GM21723 (cell line): ENCODE data around the gene RPS10.
"Not testable (repeated sequence)": the region's sequence is repeated elsewhere in the genome, so short reads cannot be mapped to it uniquely, and the experiment has no call there.

Experiments used
- ATAC-seq: cut with Tn5 transposase; IDR thresholded peaks from one replicate; pipeline ENCODE4 v1.9.1; 2021; ENCODE audit warnings: mild to moderate bottlenecking, moderate library complexity; ENCODE audit not compliant: unreplicated experiment

RPS10 gene

GRCh38 chr6:34451192-34451591 lies 25.3 kb upstream of the RPS10 start:
- ATAC-seq: no peak

- no peak for ATAC-seq
These were observed 22.0 kb upstream of the RPS10 start for GRCh38 chr6:34447910-34448309.

- ATAC-seq: no peak
These were observed 21.5 kb upstream of the RPS10 start for GRCh38 chr6:34447386-34447785.

- no peak for ATAC-seq
These were observed 19.5 kb upstream of the RPS10 start for GRCh38 chr6:34445313-34445860.

- no peak for ATAC-seq
These were observed 15.7 kb upstream of the RPS10 start for GRCh38 chr6:34441526-34441925.

GRCh38 chr6:34439442-34439841 lies 13.6 kb upstream of the RPS10 start:
- ATAC-seq: no peak

GRCh38 chr6:34438705-34439104 lies 12.8 kb upstream of the RPS10 start:
- no peak for ATAC-seq

- no peak for ATAC-seq
These were observed 11.7 kb upstream of the RPS10 start for GRCh38 chr6:34437644-34437970.

GRCh38 chr6:34436803-34437643 lies 11.2 kb upstream of the RPS10 start:
- no peak for ATAC-seq

- ATAC-seq: no peak
These were observed 10.0 kb upstream of the RPS10 start for GRCh38 chr6:34435916-34436315.

GRCh38 chr6:34425132-34425497 lies 754 bp downstream of the RPS10 start:
- peak; percentile 15 for ATAC-seq

GRCh38 chr6:34424200-34425131 lies 1.4 kb downstream of the RPS10 start:
- no peak for ATAC-seq

- ATAC-seq: no peak
These were observed 2.6 kb downstream of the RPS10 start for GRCh38 chr6:34423254-34423653.

GRCh38 chr6:34418367-34418766 lies 7.5 kb downstream of the RPS10 start:
- no peak for ATAC-seq

GRCh38 chr6:34416877-34417371 lies 8.9 kb downstream of the RPS10 start:
- ATAC-seq: no peak

- ATAC-seq: no peak
These were observed 10.6 kb downstream of the RPS10 start for GRCh38 chr6:34414999-34415858.

GRCh38 chr6:34412643-34413214 lies 13.1 kb downstream of the RPS10 start:
- no peak for ATAC-seq

GRCh38 chr6:34412016-34412415 lies 13.9 kb downstream of the RPS10 start:
- no peak for ATAC-seq

- not testable (repeated sequence) for ATAC-seq
These were observed 18.0 kb downstream of the RPS10 start for GRCh38 chr6:34407915-34408314.

GRCh38 chr6:34396518-34396917 lies 29.4 kb downstream of the RPS10 start:
- no peak for ATAC-seq
